PFSK-1 (cell line): ENCODE data around the gene CD200.

ENCODE experiments used
- FOXP2 ChIP-seq: optimal IDR thresholded peaks from 2 replicates; pipeline ENCODE3; 2011; ENCODE audit warnings: borderline replicate concordance, control low read depth, inconsistent platforms; ENCODE audit not compliant: insufficient read depth; ENCODE audit errors: extremely low read length, extremely low read depth
- POLR2AphosphoS5 ChIP-seq: IDR thresholded peaks from 2 replicates; pipeline ENCODE4 v1.6.1; 2012; ENCODE audit warnings: low read depth, mild to moderate bottlenecking, control low read depth, low read length, moderate library complexity
- REST ChIP-seq, 2 experiments: IDR thresholded peaks; 2 replicates each; pipeline versions ENCODE4 v1.6.1 to v1.8.0; 2011 to 2012; ENCODE audit warnings: low read depth in 2 of 2, low read length in 2 of 2, control low read depth in 1 of 2, inconsistent platforms in 1 of 2, mild to moderate bottlenecking in 1 of 2, moderate library complexity in 1 of 2; ENCODE audit not compliant: insufficient read depth in 1 of 2

GRCh38 chr3:112333381-112334317 is 693 bp downstream of the CD200 start:
- TF ChIP-seq REST (IDR thresholded peaks at IDR 0.05; ENCODE audit: insufficient read depth in 1 of 2, low read depth in 2 of 2, low read length in 2 of 2), result no peak
- TF ChIP-seq POLR2AphosphoS5, result no peak
- TF ChIP-seq FOXP2, result no peak
